ENCODE data around the gene GRIN2A. TPM values are rescaled to one million over a fixed set of nuclear protein-coding genes. Genes with fewer than 3 reads are reported as not detected.

GRIN2A gene
- total and polyA plus RNA-seq, 2 of the 8 experiments (the other 6 are each of a cell fraction or from before 2014, with no cell fraction given) = 0.18 to 1.8 TPM

DNA sequence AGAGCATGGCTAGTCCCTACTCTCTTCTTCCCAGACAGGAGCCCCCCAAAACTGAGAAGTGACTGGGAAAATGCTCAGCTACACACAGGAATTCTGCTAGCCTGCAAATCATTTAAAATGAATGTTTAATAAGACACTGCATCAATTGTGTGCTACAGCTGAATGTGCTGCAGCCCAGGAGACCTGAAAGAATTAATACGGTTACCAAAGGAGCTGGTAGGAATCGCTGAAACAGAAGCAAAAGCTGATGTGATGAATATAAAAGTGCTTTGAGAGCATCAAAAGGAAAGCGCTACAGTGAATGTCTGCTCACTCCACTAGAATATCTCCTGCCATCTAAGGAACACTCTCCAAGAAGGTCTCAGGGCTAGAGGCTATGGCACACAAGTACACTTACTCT lies 3.7 kb downstream of the GRIN2A start:
- Histone ChIP-seq H3K27me3 (replicated peaks in 1 of 4; ENCODE audit: control insufficient read depth in 3 of 4, extremely low read depth in 1 of 4, insufficient read depth in 3 of 4, low read length in 3 of 4) (peaks cover 18 to 38% (median 33%) of the 10 kb centered on the region in 4 experiments), H4K8ac (ENCODE audit: extremely low read depth, insufficient read depth, low read length) (no peak overlapping the region), H2AK5ac (ENCODE audit: low read depth, low read length) (no peak overlapping the region), H3K56ac (replicated peaks; ENCODE audit: insufficient read length, low read depth, low read length) (no peak overlapping the region), H2BK5ac (ENCODE audit: low read depth, low read length) (no peak overlapping the region), H3K9ac (replicated peaks in 1 of 4; ENCODE audit: extremely low read depth in 1 of 4, low read depth in 3 of 4, low read length in 3 of 4) (no peak overlapping the region), H3K27ac (ENCODE audit: low read depth, low read length) (no peak overlapping the region), H3K9me3 (ENCODE audit: insufficient read depth in 2 of 2, low read depth in 1 of 2, low read length in 1 of 2) (no peaks in the 10 kb centered on the region), H3K4me1 (replicated peaks in 1 of 4; ENCODE audit: control insufficient read depth in 3 of 4, insufficient read depth in 4 of 4, low read length in 3 of 4) (peaks cover 0 to 6% (median 0%) of the 10 kb centered on the region in 4 experiments; a peak in 3 of 7 replicates), H3K79me2 (ENCODE audit: control insufficient read depth in 1 of 2, insufficient read depth in 2 of 2, low read length in 2 of 2) (no peaks in the 10 kb centered on the region), H3K14ac (ENCODE audit: insufficient read length) (no peak overlapping the region), H4K20me1 (replicated peaks in 1 of 2; ENCODE audit: control insufficient read depth in 1 of 2, insufficient read depth in 2 of 2, low read length in 2 of 2) (peaks cover 0 to 2% of the 10 kb centered on the region in 2 experiments), H3K23me2 (ENCODE audit: low read depth, low read length) (peaks cover 27% of the 10 kb centered on the region; the same call in 1 of the 2 replicates), H3K4ac (replicated peaks; ENCODE audit: insufficient read length, low read depth, low read length) (no peak overlapping the region), H4K5ac (ENCODE audit: insufficient read length, low read depth, low read length) (no peak overlapping the region), H2BK120ac (replicated peaks; ENCODE audit: low read depth, low read length) (no peak overlapping the region), H3K36me3 (ENCODE audit: control insufficient read depth in 2 of 4, insufficient read depth in 4 of 4, low read length in 3 of 4) (no peaks in the 10 kb centered on the region), H2AFZ (ENCODE audit: low read length) (no peak overlapping the region), H2BK12ac (ENCODE audit: low read depth, low read length) (no peak overlapping the region), H3K23ac (ENCODE audit: insufficient read length) (no peak overlapping the region), H2BK20ac (ENCODE audit: low read length) (no peak overlapping the region), H4K91ac (replicated peaks; ENCODE audit: insufficient read length, low read length) (no peak overlapping the region), H3K4me2 (ENCODE audit: insufficient read depth in 1 of 2, low read depth in 2 of 2, low read length in 2 of 2) (no peak overlapping the region), H2BK15ac (ENCODE audit: low read length) (no peak overlapping the region), H3K79me1 (ENCODE audit: low read depth, low read length) (no peaks in the 10 kb centered on the region), H3K18ac (ENCODE audit: extremely low read depth, low read length) (no peak overlapping the region), H3K4me3 (ENCODE audit: extremely low read depth in 1 of 4, insufficient read depth in 2 of 4, low read depth in 3 of 4, low read length in 4 of 4) (no peak overlapping the region)
- WGBS, 2 experiments (ENCODE audit: extremely low coverage in 1 of 2, insufficient coverage in 1 of 2, insufficient read length in 1 of 2, insufficient replicate concordance in 2 of 2, low coverage in 1 of 2, low lambda C conversion rate in 2 of 2, missing lambda C conversion rate in 1 of 2) = 96% methylated on average over 3 of the region's 3 CpGs; no CpG with 5 or more reads in 1 of the 2 experiments
- ChIA-PET POLR2A (ENCODE audit: partially characterized antibody) (no interaction called here), CTCF (ENCODE audit: partially characterized antibody) (interaction anchor here (1.5 to 1.6 kb wide), 2 partner anchors 920 to 923 kb away, joined by 5 to 6 read pairs; no protein-coding TSS in a partner anchor)
- FAIRE-seq = no peak
- DNase-seq (ENCODE audit: low read depth in 1 of 2, low spot score in 2 of 2) = no peak
- TF ChIP-seq RFX5 (IDR thresholded peaks at IDR 0.05; ENCODE audit: borderline replicate concordance, low read depth, low read length) (no peak), RAD21 (IDR thresholded peaks at IDR 0.05 in 1 of 2, conservative IDR thresholded peaks at IDR 0.05 in 1 of 2; ENCODE audit: low read depth in 2 of 2, low read length in 2 of 2) (no peak), MAFK (IDR thresholded peaks at IDR 0.05; ENCODE audit: low read depth, low read length) (no peak), TCF12 (IDR thresholded peaks at IDR 0.05; ENCODE audit: low read depth, low read length) (no peak), CEBPB (IDR thresholded peaks at IDR 0.05; ENCODE audit: low read depth, low read length) (no peak), BRCA1 (IDR thresholded peaks at IDR 0.05; ENCODE audit: low read depth, low read length) (no peak), SP1 (IDR thresholded peaks at IDR 0.05; ENCODE audit: low read depth, low read length) (no peak), POU5F1 (IDR thresholded peaks at IDR 0.05; ENCODE audit: low read depth, low read length) (no peak), EZH2 (IDR thresholded peaks at IDR 0.05; ENCODE audit: low read depth, low read length, severe bottlenecking) (no peak), KDM4A (IDR thresholded peaks at IDR 0.05; ENCODE audit: low read depth, low read length, severe bottlenecking) (no peak), RNF2 (IDR thresholded peaks at IDR 0.05; ENCODE audit: borderline replicate concordance, low read depth, low read length, missing control alignments, poor library complexity, severe bottlenecking) (no peak), GTF2F1 (IDR thresholded peaks at IDR 0.05; ENCODE audit: borderline replicate concordance, low read depth, low read length) (no peak), JUND (IDR thresholded peaks at IDR 0.05; ENCODE audit: low read length) (no peak), NANOG (IDR thresholded peaks at IDR 0.05; ENCODE audit: insufficient read depth, low read depth, low read length, poor library complexity, severe bottlenecking) (no peak)
